ENCODE measurements around the gene MIEF2.

MIEF2 gene

GRCh38 chr17:18224053-18224386, 36.4 kb upstream of the MIEF2 start:
- Mint-ChIP-seq H3K4me1 (peaks cover 50% of the 10 kb centered on the region), H3K27me3 (ENCODE audit: low read depth, poor library complexity) (peaks cover 3% of the 10 kb centered on the region), H3K27ac (no peak overlapping the region), H3K9me3 (no peaks in the 10 kb centered on the region), H3K4me3 (no peak overlapping the region), H3K36me3 (ENCODE audit: low read depth) (no peaks in the 10 kb centered on the region)
- no peak for TF ChIP-seq CTCF (IDR thresholded peaks at IDR 0.05)
- no peak for DNase-seq

- no peak for TF ChIP-seq CTCF (IDR thresholded peaks at IDR 0.05)
- peak overlapping the region; percentile 77 for H3K4me3 Mint-ChIP-seq
- H3K9me3 Mint-ChIP-seq, result no peaks in the 10 kb centered on the region
- H3K36me3 Mint-ChIP-seq (ENCODE audit: low read depth), result no peaks in the 10 kb centered on the region
- H3K4me1 Mint-ChIP-seq, result peaks cover 51% of the 10 kb centered on the region
- peak overlapping the region; percentile 94 for H3K27ac Mint-ChIP-seq
- H3K27me3 Mint-ChIP-seq (ENCODE audit: low read depth, poor library complexity), result peaks cover 3% of the 10 kb centered on the region
- peak; percentile 48 for DNase-seq
These were observed 35.9 kb upstream of the MIEF2 start for GRCh38 chr17:18224387-18225120.

GRCh38 chr17:18225121-18225641, 35.3 kb upstream of the MIEF2 start, which contains the start of gene LLGL1:
LLGL1 (plus strand) TSS chr17:18225635; CDS start chr17:18225683, 48 bp downstream.
- DNase-seq, result peak; percentile 99
- peak within 1 kb of the TSS; percentile 98 for H3K4me3 Mint-ChIP-seq
- H3K36me3 Mint-ChIP-seq (ENCODE audit: low read depth), result no peaks in the 10 kb centered on the region
- H3K9me3 Mint-ChIP-seq, result no peaks in the 10 kb centered on the region
- H3K27me3 Mint-ChIP-seq (ENCODE audit: low read depth, poor library complexity), result peaks cover 3% of the 10 kb centered on the region
- peak within 1 kb of the TSS; percentile 94 for H3K27ac Mint-ChIP-seq
- TF ChIP-seq CTCF (IDR thresholded peaks at IDR 0.05), result no peak
- peaks cover 56% of the 10 kb centered on the region for H3K4me1 Mint-ChIP-seq

- no peaks in the 10 kb centered on the region for H3K36me3 Mint-ChIP-seq (ENCODE audit: low read depth)
- peaks cover 3% of the 10 kb centered on the region for H3K27me3 Mint-ChIP-seq (ENCODE audit: low read depth, poor library complexity)
- H3K9me3 Mint-ChIP-seq, result no peaks in the 10 kb centered on the region
- DNase-seq, result no peak
- H3K4me3 Mint-ChIP-seq, result peak overlapping the region; percentile 98
- peaks cover 60% of the 10 kb centered on the region for H3K4me1 Mint-ChIP-seq
- TF ChIP-seq CTCF (IDR thresholded peaks at IDR 0.05), result no peak
- H3K27ac Mint-ChIP-seq, result peak overlapping the region; percentile 32
These were observed 34.7 kb upstream of the MIEF2 start for GRCh38 chr17:18225642-18226283.

- Mint-ChIP-seq H3K9me3 (no peaks in the 10 kb centered on the region), H3K4me1 (peaks cover 66% of the 10 kb centered on the region), H3K36me3 (ENCODE audit: low read depth) (no peaks in the 10 kb centered on the region), H3K27me3 (ENCODE audit: low read depth, poor library complexity) (peaks cover 3% of the 10 kb centered on the region), H3K27ac (peak overlapping the region; percentile 89), H3K4me3 (peak overlapping the region; percentile 98)
- no peak for TF ChIP-seq CTCF (IDR thresholded peaks at IDR 0.05)
- peak; percentile 33 for DNase-seq
These were observed 34.0 kb upstream of the MIEF2 start for GRCh38 chr17:18226284-18226945.
